Psoas muscle (tissue), 8 donors: ENCODE measurements around the gene FEZF2. TPM values are rescaled to one million over a fixed set of nuclear protein-coding genes. Genes with fewer than 3 reads are reported as not detected.

ENCODE experiments used
- ATAC-seq, 4 donors: fragments of 200-7000 bp; cut with Tn5 transposase; one replicate each; pipeline ENCODE4 v1.9.1; 2020; ENCODE audit warnings: moderate library complexity in 3 of 4, mild to moderate bottlenecking in 2 of 4
- DNase-seq, 2 donors: peaks; one replicate each; pipeline ENCODE4 v3.0.0-alpha.2; 2020
- H3K27ac ChIP-seq: fragments of 200-600 bp; one replicate; pipeline ENCODE4 v1.8.0; 2022
- H3K27me3 ChIP-seq, 3 donors: fragments of 200-600 bp in 1 of 3; one replicate each; pipeline versions ENCODE4 v1.6.1 to v1.8.0; 2013 to 2022; ENCODE audit warnings: low read length in 2 of 3, mild to moderate bottlenecking in 2 of 3, moderate library complexity in 1 of 3; ENCODE audit not compliant: insufficient read depth in 3 of 3
- H3K36me3 ChIP-seq, 2 donors: fragments of 200-600 bp in 1 of 2; one replicate each; pipeline versions ENCODE4 v1.6.1 to v1.8.0; 2013 to 2022; ENCODE audit warnings: low read depth in 1 of 2, mild to moderate bottlenecking in 1 of 2, moderate library complexity in 1 of 2; ENCODE audit not compliant: insufficient read depth in 1 of 2
- H3K4me1 ChIP-seq: fragments of 200-600 bp; one replicate; pipeline ENCODE4 v1.8.0; 2022
- H3K4me3 ChIP-seq: fragments of 200-600 bp; one replicate; pipeline ENCODE4 v1.8.0; 2022; ENCODE audit warnings: mild to moderate bottlenecking
- H3K9me3 ChIP-seq: fragments of 200-600 bp; one replicate; pipeline ENCODE4 v1.8.0; 2022
- CTCF ChIP-seq: fragments of 200-600 bp; IDR thresholded peaks from one replicate; pipeline ENCODE4 v1.8.0; 2022; ENCODE audit warnings: antibody characterized with exemption
- WGBS, 3 donors: extraction: QIAGEN DNeasy Blood & Tissue Kit; methylation state at CpG; one replicate each; pipeline versions ENCODE4 v1.1.6 to v1.1.7; 2013; 5-methylcytosine and 5-hydroxymethylcytosine counted together
- intact Hi-C, 2 donors: fragments of 100-400 bp; cut with DNase I; formaldehyde crosslinking; loops; one replicate each; pipeline versions ENCODE4 v1.11.0 to v1.14.2; 2022
- long read RNA-seq, 2 donors: library from polyadenylated mRNA; unstranded; transcript quantifications; one replicate each; pipeline ENCODE4 v2.0.0, GENCODE V29; 2021
- polyA plus RNA-seq, 3 donors: library from polyadenylated mRNA; stranded (reverse); fragments of 200-250 nt; gene quantifications; one replicate each; pipeline ENCODE4 v1.2.3, GENCODE V29; 2013
- total RNA-seq, 4 donors: library from RNA; stranded (reverse); fragmentation: NEBNext Ultra II Directional in 2 of 4; extraction: Animal tissue kit (Norgen Biotek cat#: 25700) in 2 of 4; gene quantifications; one replicate each; pipeline versions ENCODE4 v1.2.1 to v1.2.4, GENCODE V29; 2021 to 2023
- donor health status: healthy with polysubstance abuse.
- donor health status: DM: no; HTN: no; CAD: no; lungs with moderate emphysema.
- donor health status: Bipolar disorder and iron deficiency.
- donor health status: healthy.
- donor health status: DM: yes; HTN: yes; CAD: no.
- donor health status: DM: no; HTN: no; CAD: no.
- donor health status: DM: no; HTN: no; CAD: no.
- donor health status: DM: yes; HTN: yes; CAD: no.

The FEZF2 gene
- total RNA-seq: not detected
- polyA plus RNA-seq: not detected
- long read RNA-seq, donor 1: 0 reads
- long read RNA-seq, donor 2: 0 reads

DNA sequence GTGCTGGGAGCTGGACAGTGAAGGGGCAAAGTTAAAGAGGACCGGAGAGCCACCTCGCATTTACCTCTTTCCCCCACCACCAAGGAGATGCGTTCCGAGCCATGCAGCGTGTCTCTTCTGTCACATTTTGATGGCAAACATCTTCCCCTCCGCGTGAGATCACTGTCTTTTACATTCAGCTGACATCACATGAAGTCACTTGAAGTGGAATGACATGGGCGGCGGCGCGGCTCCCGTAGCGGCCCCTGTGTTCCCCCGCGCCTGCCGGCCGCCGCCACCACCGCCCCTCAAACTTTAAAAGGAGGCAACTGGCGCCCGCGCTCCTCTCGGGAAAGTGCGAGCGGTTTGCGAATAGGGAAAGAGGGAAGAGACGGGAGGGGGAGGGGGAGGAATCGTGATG, at the start of gene FEZF2:
Gene FEZF2, minus strand, starts transcription at position 336 of the 400 bp plus-strand sequence. CDS start 682 bp downstream, outside the sequence.
- no peak for DNase-seq
- peaks cover 8% of the 10 kb centered on the region for H3K4me1 ChIP-seq
- H3K9me3 ChIP-seq: no peaks in the 10 kb centered on the region
- 1 to 2% (median 1%) methylated on average over 22 to 28 of the region's 28 CpGs for WGBS, 3 donors
- no peak for ATAC-seq
- intact Hi-C loops: no loop called here
- no peaks in the 10 kb centered on the region for H3K36me3 ChIP-seq
- TF ChIP-seq CTCF: no peak
- H3K27ac ChIP-seq: no peak within 1 kb of the TSS
- peak within 1 kb of the TSS; percentile 55 for H3K4me3 ChIP-seq
- H3K27me3 ChIP-seq: peaks cover 3 to 98% (median 69%) of the 10 kb centered on the region in 3 donors

DNA sequence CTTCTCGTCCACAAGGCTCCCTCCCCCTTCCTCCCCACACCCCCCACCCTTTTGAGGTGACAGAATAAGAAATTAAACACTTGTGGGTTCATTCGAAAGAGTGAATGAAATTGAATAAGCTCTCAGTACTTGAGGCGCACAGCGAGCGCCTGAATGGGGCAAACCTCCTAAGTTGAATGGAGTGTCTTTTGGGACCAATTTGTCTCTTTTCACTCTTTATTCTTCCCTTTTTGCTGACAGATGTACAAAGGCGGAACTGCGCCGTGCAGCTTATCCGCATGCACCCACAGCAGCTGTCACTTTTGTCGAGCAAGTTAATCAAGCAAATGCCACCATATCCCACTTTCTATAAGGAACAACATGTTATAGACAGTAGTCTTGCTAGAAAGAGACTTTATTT, 47.9 kb upstream of the FEZF2 start:
- WGBS, 3 donors: 16 to 31% (median 30%) methylated on average over 10 of the region's 10 CpGs
- ATAC-seq (no peak), DNase-seq (no peak)
- Histone ChIP-seq H3K4me3 (no peak overlapping the region), H3K36me3 (no peaks in the 10 kb centered on the region), H3K4me1 (no peaks in the 10 kb centered on the region), H3K27me3 (peaks cover 0 to 6% (median 0%) of the 10 kb centered on the region in 3 donors), H3K9me3 (no peaks in the 10 kb centered on the region), H3K27ac (no peak overlapping the region)
- TF ChIP-seq CTCF: no peak
- intact Hi-C loops: no loop called here

DNA sequence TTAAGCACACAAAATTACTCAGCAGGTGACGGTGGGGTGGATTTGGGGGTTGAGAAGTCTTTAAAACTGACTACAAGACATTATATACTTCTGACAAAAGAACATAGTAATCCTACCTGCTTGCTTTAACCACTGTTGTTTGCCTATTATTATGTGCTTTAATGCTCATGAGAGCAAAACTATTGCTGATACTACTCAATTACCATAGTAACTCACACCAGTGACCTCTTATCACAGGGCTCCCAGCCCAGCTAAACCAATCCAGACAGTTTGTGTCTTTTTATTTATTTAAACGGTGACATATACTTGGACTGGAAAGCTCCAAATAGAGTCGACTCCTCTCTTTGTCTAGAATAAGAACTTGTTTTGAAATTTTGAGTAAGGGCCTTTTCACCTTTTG, 42.8 kb upstream of the FEZF2 start:
- Histone ChIP-seq H3K4me1 (no peaks in the 10 kb centered on the region), H3K27ac (no peak overlapping the region), H3K36me3 (no peaks in the 10 kb centered on the region), H3K4me3 (no peak overlapping the region), H3K9me3 (no peaks in the 10 kb centered on the region), H3K27me3 (peaks cover 0 to 3% (median under 1%) of the 10 kb centered on the region in 3 donors)
- TF ChIP-seq CTCF: no peak
- WGBS, 3 donors: 51 to 57% (median 54%) methylated on average over 3 of the region's 3 CpGs
- no peak for DNase-seq
- ATAC-seq: no peak
- intact Hi-C loops: no loop called here

- intact Hi-C loops: no loop called here
These were observed 42.0 kb upstream of the FEZF2 start for GRCh38 chr3:62415312-62415801.

More at GRCh38 chr3:62415312-62415801, 42.0 kb upstream of the FEZF2 start:
- TF ChIP-seq CTCF: no peak
- WGBS, 3 donors: 31 to 37% (median 34%) methylated on average over 9 of the region's 9 CpGs
- DNase-seq: no peak
- peaks cover 0 to 3% (median 0%) of the 10 kb centered on the region in 3 donors for H3K27me3 ChIP-seq
- H3K9me3 ChIP-seq: no peaks in the 10 kb centered on the region
- no peak overlapping the region for H3K27ac ChIP-seq
- no peaks in the 10 kb centered on the region for H3K36me3 ChIP-seq
- no peaks in the 10 kb centered on the region for H3K4me1 ChIP-seq
- ATAC-seq: no peak
- no peak overlapping the region for H3K4me3 ChIP-seq
